ENCODE data around the gene PPP2CA. TPM values are rescaled to one million over a fixed set of nuclear protein-coding genes. Genes with fewer than 3 reads are reported as not detected.
"Not testable (repeated sequence)": the region's sequence is repeated elsewhere in the genome, so short reads cannot be mapped to it uniquely, and the experiment has no call there.

PPP2CA gene
- total RNA-seq, 1 experiment from 2014 or later = 445 TPM

DNA sequence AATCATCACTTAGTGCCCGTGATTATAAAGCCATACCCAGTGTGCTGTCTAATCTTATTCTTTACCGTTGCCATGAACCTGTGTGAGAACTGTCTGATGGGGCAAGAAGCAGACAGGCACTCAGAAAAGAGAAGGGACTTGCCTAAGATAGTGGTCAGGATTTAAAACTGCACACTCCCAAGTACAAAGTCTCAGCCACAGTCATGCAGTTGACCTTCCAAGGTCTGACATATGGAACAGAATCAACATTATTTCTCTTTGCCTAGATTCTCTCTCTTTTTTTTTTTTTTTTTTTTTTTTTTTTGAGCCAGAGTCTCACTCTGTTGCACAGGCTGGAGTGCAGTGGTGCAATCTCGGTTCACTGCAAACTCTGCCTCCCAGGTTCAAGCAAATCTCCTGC lies 1.9 kb upstream of the PPP2CA start:
- peaks cover 20% of the 10 kb centered on the region for H3K4me1 ChIP-seq (replicated peaks)
- H3K27me3 ChIP-seq (replicated peaks) = no peaks in the 10 kb centered on the region
- no peak overlapping the region for H3K27ac ChIP-seq
- H3K36me3 ChIP-seq = peaks cover 28% of the 10 kb centered on the region
- no peak for DNase-seq (ENCODE audit: low read depth in 1 of 2, low spot score in 2 of 2)
- no peak overlapping the region for H3K4me3 ChIP-seq
- no peaks in the 10 kb centered on the region for H3K9me3 ChIP-seq (replicated peaks)

DNA sequence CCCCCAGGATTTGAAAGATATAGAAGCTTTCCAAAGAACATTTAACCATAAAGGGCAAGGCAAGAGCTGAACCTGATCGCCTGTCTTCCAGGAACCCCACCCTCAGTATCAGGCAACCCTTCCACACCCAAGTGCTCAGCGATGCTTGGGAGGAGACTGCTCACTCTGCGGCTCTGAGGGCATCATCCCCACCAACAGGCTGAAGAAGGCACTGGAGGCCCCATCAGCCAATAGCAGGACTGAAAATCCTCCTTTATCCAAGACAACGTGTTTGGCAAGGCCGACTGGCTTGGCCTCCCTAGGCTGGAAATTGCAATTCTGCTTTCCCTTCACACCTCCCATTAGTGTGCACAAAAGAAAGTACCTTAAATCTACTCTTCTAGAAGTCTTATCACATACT lies 1.4 kb upstream of the PPP2CA start:
- Histone ChIP-seq H3K36me3 (peaks cover 31% of the 10 kb centered on the region), H3K9me3 (replicated peaks) (no peaks in the 10 kb centered on the region), H3K4me1 (replicated peaks) (peaks cover 25% of the 10 kb centered on the region), H3K27me3 (replicated peaks) (no peaks in the 10 kb centered on the region), H3K4me3 (no peak overlapping the region), H3K27ac (no peak overlapping the region)
- DNase-seq (ENCODE audit: low read depth in 1 of 2, low spot score in 2 of 2) = no peak

DNA sequence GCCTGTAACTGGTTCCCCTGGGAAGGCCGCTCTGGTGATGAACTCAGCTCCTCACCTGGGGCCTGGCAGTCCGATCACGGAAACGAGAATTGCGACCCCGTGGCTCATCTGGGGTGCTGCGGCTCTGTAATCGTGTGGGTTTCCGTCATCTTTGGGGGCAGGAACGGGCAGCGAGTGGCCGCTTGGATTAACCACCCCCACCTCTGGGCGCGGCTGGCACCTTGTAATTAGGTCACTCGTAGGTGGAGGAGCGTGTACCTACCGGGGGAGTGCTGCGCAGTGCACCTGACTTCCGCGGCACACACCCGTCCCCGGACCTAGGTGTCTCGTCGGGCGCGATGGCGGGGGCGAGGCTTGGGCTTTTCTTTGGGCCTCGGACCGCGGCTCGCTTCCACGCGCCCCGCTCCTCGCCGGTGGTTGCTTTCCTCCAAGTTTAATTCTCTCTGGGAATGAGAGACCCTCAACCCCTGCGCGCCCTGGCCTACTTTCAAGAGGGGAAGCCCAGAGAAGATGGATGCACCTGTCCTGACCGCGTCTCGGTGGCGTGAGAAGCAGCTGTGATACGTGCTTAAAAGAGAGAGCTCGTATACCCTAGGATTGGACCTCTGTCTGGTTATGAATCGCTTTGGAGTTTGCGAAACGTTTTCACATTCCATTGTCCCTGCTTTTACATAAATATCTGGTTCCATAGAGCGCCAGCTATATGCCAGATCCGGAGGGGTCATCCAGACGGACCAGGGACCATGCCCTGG lies 744 bp upstream of the PPP2CA start:
- Histone ChIP-seq H3K27me3 (replicated peaks) (no peaks in the 10 kb centered on the region), H3K4me3 (peak overlapping the region; percentile 90), H3K36me3 (peaks cover 35% of the 10 kb centered on the region), H3K4me1 (replicated peaks) (peaks cover 28% of the 10 kb centered on the region), H3K9me3 (replicated peaks) (no peaks in the 10 kb centered on the region), H3K27ac (peak overlapping the region; percentile 38)
- no peak for DNase-seq (ENCODE audit: low read depth in 1 of 2, low spot score in 2 of 2)

DNA sequence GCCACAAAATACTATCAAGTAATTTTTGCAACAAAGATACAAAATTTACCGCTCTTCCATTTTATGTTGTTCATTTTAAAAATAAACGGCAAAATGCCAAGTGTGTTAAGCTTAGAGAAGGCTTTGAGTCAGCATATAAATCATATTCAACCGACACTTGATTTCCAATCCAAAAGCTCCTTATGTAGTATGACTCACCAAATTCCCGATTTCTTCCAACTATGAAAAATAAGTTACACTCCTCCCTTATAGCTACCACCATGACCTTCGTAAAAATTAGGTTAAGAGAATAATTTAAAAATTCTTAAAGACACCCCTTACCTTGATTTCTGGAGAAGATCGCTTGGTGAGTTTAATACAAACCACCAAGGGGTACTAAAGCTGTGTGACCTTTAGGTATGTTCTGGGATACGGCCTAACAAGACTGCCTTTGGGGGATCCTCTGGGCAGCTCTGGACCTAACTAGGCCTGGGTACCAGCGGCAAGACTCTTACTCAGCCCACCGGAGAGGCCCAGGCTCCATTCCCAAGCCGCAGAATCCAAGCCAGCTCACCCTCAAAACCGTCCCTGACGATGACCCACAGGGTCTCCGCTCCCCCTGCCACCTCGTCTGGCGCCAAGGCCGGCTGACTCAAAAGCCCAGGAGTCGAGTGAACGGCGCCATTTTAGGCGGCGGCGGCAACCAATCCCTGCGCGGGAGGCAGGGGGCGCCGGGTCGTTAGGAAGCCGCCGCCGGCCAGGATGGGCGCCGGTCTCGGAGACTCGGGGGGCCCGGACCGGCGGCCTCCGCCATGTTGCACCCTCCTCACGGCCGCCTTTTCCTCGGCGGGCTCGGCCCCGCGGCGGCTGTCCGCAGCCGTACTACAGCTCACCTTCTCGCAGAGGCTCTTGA lies 739 bp downstream of the PPP2CA start:
- Histone ChIP-seq H3K9me3 (replicated peaks) (no peaks in the 10 kb centered on the region), H3K27ac (peak overlapping the region; percentile 95), H3K4me3 (peak overlapping the region; percentile 90), H3K4me1 (replicated peaks) (peaks cover 28% of the 10 kb centered on the region), H3K27me3 (replicated peaks) (no peaks in the 10 kb centered on the region), H3K36me3 (peaks cover 47% of the 10 kb centered on the region)
- peak; percentile 87 to 88 for DNase-seq (ENCODE audit: low read depth in 1 of 2, low spot score in 2 of 2)

DNA sequence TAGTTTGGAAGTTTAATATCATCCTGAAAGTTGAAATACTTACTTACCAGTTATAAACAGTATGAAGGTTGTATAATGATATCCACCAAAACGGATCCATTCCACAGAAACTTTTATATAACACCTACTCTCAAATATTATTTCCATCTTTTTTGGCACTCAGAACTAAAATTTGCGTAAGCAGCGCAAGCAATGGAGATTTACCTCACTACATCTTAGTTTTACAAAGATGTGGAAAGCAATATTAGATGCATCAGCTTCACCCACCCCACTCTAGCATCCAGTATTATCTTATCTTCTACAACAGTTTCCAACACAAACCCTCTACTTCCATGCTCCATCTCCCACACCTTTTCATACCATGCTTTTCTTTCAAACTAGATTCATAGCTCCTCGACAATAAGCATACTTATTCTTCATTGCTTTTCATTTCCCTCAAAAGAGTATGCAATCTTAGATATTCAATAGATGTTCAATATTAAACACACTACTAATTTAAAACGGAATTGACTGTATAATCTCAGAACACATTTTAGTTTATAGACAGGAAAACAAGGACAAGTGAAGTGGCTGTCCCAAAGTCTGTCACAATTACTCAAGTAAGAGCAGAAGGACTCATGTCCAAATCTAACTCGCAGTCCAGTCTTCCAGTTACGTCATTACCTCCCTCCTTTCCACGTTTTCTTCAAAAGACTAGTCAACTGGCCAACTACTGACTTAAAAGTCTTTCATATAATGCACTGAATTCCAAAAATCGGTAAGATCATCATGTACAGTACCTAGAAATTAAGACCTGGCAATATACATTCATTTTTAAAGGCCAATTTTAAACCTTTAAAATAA lies 2.2 kb downstream of the PPP2CA start:
- H3K4me3 ChIP-seq = peak overlapping the region; percentile 90
- peaks cover 28% of the 10 kb centered on the region for H3K4me1 ChIP-seq (replicated peaks)
- peak in 1 of 2 experiments; percentile 30 for DNase-seq (ENCODE audit: low read depth in 1 of 2, low spot score in 2 of 2)
- no peaks in the 10 kb centered on the region for H3K9me3 ChIP-seq (replicated peaks)
- H3K27ac ChIP-seq = peak overlapping the region; percentile 95; the same call in 1 of the 2 replicates
- peaks cover 62% of the 10 kb centered on the region for H3K36me3 ChIP-seq
- H3K27me3 ChIP-seq (replicated peaks) = no peaks in the 10 kb centered on the region

DNA sequence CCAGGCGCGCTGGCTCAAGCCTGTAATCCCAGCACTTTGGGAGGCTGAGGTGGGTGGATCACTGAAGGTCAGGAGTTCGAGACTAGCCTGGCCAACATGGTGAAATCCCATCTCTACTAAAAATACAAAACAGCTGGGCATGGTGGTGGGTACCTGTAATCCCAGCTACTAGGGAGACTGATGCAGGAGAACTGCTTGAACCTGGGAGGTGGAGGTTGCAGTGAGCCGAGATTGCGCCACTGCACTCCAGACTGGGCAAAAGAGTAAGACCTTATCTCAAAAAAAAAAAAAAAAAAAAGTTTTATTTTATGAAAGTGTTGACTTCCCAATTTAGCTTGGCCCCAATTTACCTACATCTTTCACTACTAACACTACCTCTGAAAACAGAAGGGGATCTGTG lies 4.2 kb downstream of the PPP2CA start:
- Histone ChIP-seq H3K36me3 (peaks cover 73% of the 10 kb centered on the region), H3K4me1 (replicated peaks) (peaks cover 24% of the 10 kb centered on the region)
- not testable (repeated sequence) for DNase-seq (ENCODE audit: low read depth in 1 of 2, low spot score in 2 of 2); H3K4me3 ChIP-seq; H3K9me3 ChIP-seq (replicated peaks); H3K27ac ChIP-seq; H3K27me3 ChIP-seq (replicated peaks)

DNA sequence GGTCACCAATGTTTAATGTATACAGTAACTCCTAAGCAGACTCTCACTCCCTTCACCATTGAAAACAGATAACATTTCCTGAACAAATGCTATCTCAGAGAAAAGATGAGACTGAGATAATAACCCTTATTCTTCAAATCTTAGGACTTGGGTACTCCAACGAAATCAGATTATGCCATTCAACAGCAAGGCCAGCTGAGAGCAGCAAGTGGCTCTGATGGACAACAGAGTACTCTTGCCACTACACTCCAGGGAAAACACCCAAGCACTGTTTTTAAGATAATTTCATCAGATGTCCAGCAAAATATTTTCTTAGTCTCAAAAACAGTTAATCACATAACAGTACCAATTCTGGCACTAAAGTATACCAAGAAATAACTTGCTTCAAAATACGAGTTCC lies 10.1 kb downstream of the PPP2CA start:
- Histone ChIP-seq H3K27ac (no peak overlapping the region), H3K9me3 (replicated peaks) (peaks cover 16% of the 10 kb centered on the region), H3K4me1 (replicated peaks) (peaks cover 6% of the 10 kb centered on the region), H3K4me3 (no peak overlapping the region), H3K27me3 (replicated peaks) (no peaks in the 10 kb centered on the region), H3K36me3 (peaks cover 66% of the 10 kb centered on the region)
- DNase-seq (ENCODE audit: low read depth in 1 of 2, low spot score in 2 of 2) = no peak

DNA sequence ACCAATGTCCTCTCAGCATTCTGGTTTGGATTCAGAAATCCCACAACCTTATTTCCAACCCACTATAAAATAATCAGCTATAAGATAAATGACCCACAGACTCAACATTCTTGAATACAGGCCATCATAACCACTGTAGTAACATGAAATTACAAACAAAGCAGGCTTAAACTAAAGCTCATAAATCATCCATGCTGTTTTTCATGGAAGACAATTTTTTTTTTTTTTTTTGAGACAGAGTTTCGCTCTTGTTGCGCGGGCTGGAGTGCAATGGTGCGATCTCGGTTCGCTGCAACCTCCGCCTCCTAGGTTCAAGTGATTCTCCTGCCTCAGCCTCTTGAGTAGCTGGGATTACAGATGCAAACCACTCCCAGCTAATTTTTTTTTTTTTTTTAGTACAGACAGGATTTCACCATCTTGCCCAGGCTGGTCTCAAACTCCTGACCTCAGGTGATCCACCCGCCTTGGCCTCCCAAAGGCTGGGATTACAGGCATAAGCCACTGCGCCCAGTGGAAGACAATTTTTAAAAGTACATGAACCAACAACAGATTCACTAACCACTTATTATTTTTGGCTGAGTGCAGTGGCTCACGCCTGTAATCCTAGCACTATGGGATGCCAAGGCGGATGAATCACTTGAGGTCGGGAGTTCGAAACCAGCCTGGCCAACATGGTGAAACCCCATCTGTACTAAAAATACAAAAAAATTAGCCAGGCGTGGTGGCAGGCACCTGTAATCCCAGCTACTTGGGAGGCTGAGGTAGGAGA lies 14.4 kb downstream of the PPP2CA start:
- Histone ChIP-seq H3K36me3 (peaks cover 58% of the 10 kb centered on the region), H3K9me3 (replicated peaks) (peaks cover 16% of the 10 kb centered on the region)
- not testable (repeated sequence) for DNase-seq (ENCODE audit: low read depth in 1 of 2, low spot score in 2 of 2); H3K4me1 ChIP-seq (replicated peaks); H3K27me3 ChIP-seq (replicated peaks); H3K4me3 ChIP-seq; H3K27ac ChIP-seq

DNA sequence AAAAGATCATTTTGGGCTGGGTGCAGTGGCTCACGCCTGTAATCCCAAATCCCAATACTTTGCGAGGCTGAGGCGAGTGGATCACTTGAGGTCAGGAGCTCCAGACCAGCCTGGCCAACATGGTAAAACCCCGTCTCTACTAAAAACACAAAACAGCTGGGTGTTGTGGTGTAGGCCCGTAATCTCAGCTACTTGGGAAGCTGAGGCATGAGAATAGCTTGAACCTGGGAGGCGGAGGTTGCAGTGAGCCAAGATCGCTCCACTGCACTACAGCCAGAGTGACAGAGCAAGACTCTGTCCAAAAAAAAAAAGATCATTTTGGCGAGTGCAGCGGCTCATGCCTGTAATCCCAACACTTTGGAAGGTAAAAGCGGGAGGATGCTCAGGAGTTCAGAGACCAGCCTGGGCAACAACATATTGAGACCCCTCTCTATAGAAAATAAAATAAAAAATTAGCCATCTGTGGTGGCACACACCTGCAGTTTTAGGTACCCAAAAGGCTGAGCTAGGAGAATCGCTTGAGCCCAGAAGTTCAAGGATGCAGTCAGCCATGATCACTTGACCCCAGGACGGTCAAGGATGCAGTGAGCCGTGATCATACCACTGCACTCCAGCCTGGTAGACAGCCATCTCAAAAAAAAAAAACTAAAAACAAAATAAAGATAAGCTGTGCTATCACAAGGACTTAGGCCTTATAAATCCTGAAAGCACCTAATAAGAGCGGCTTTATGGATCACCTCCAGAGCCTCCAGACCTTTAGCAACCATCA lies 16.2 kb downstream of the PPP2CA start:
- Histone ChIP-seq H3K4me1 (replicated peaks) (peaks cover 6% of the 10 kb centered on the region), H3K36me3 (peaks cover 67% of the 10 kb centered on the region), H3K27ac (no peak overlapping the region), H3K27me3 (replicated peaks) (no peaks in the 10 kb centered on the region), H3K9me3 (replicated peaks) (peaks cover 16% of the 10 kb centered on the region), H3K4me3 (no peak overlapping the region)
- DNase-seq (ENCODE audit: low read depth in 1 of 2, low spot score in 2 of 2) = no peak

DNA sequence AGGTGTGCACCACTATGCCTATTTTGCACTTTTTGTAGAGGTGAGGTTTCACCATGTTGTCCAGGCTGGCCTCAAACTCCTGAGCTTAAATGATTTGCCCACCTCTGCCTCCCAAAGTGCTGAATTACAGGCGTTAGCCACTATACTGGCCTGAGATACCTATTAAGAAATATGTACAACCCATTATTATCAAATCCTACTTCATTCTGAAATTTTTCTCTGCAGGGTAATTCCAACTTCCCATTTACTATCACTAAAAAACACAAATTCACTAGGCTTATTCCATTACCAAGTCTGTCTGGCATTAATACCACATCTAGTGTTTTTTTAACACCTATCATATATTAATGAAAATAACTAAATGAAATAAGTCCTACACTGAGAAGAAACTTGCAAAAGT lies 18.2 kb downstream of the PPP2CA start:
- H3K27ac ChIP-seq = no peak overlapping the region
- no peaks in the 10 kb centered on the region for H3K27me3 ChIP-seq (replicated peaks)
- peaks cover 7% of the 10 kb centered on the region for H3K9me3 ChIP-seq (replicated peaks)
- H3K4me1 ChIP-seq (replicated peaks) = peaks cover 6% of the 10 kb centered on the region
- peaks cover 71% of the 10 kb centered on the region for H3K36me3 ChIP-seq
- no peak for DNase-seq (ENCODE audit: low read depth in 1 of 2, low spot score in 2 of 2)
- H3K4me3 ChIP-seq = no peak overlapping the region

DNA sequence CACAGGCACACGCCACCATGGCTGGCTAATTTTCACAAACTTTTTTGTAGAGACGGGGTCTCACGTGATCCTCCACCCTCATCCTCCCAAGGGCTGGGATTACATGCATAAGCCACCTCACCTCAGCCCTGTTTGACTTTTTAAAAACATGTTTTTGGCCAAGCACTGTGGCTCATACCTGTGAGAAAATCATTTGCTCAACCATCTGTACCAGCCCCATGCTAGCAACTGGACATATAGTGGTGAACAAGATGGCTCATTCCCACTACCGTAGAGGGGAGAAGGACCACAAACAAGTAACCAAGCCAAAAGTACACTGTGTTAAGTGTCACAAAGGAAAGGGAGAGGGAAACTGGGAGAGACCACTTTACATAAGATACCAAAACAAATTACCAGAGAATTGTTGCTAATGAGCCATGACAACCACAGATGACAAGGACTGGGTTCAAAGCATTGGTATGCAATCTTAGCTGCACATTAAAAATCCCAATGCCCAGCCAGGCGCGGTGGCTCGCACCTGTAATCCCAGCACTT lies 19.2 kb downstream of the PPP2CA start:
- no peaks in the 10 kb centered on the region for H3K27me3 ChIP-seq (replicated peaks)
- no peaks in the 10 kb centered on the region; the same call in 1 of the 2 replicates for H3K9me3 ChIP-seq (replicated peaks)
- H3K4me1 ChIP-seq (replicated peaks) = peaks cover 1% of the 10 kb centered on the region
- H3K36me3 ChIP-seq = peaks cover 71% of the 10 kb centered on the region
- H3K4me3 ChIP-seq = no peak overlapping the region
- DNase-seq (ENCODE audit: low read depth in 1 of 2, low spot score in 2 of 2) = peak in 1 of 2 experiments; percentile 27
- H3K27ac ChIP-seq = no peak overlapping the region

DNA sequence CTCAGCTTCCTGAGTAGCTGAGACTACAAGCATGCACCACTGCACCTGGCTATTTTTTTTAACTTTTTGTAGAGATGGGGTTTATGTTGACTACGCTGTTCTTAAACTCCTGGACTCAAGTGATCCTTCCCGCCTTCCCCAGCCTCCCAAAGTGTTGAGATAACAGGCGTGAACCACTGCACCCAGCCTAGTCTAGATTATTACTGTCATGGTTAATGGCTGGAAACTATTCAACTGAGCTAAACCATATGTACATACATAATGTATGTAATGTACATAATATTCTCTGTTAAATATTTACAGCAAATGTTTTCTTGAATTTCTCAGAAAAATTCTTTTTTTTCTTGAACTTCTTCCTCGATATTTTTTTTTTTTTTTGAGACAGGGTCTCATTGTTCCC lies 21.3 kb downstream of the PPP2CA start:
- H3K36me3 ChIP-seq = peaks cover 90% of the 10 kb centered on the region

More for the DNA sequence above, 21.3 kb downstream of the PPP2CA start:
- Histone ChIP-seq H3K27ac (no peak overlapping the region), H3K4me3 (no peak overlapping the region), H3K9me3 (replicated peaks) (no peaks in the 10 kb centered on the region; the same call in 1 of the 2 replicates), H3K27me3 (replicated peaks) (no peaks in the 10 kb centered on the region), H3K4me1 (replicated peaks) (no peaks in the 10 kb centered on the region)
- peak in 1 of 2 experiments; percentile 10 for DNase-seq (ENCODE audit: low read depth in 1 of 2, low spot score in 2 of 2)
